Body of pancreas (tissue), 4 donors: ENCODE results near the gene ACKR1. TPM values are rescaled to one million over a fixed set of nuclear protein-coding genes. Genes with fewer than 3 reads are reported as not detected.

ENCODE experiments used
- ATAC-seq: fragments of 150-250 bp; one replicate; pipeline ENCODE4 v1.9.1; 2016
- DNase-seq, 4 donors: peaks; one replicate each; pipeline ENCODE4 v3.0.0-alpha.2; 2019
- H3K27ac ChIP-seq, 4 donors: fragments of 200-600 bp; sonication (generic); 1 replicate in 3 of 4; 2 replicates in 1 of 4; pipeline versions ENCODE4 v1.5.1 to v1.6.1; 2016 to 2019; ENCODE audit warnings: mild to moderate bottlenecking in 1 of 4, mixed read lengths in 1 of 4, moderate library complexity in 1 of 4
- H3K27me3 ChIP-seq, 2 donors: fragments of 200-600 bp; sonication (generic); one replicate each; pipeline ENCODE4 v1.6.0; 2016; ENCODE audit warnings: mild to moderate bottlenecking in 1 of 2
- H3K36me3 ChIP-seq, 2 donors: fragments of 200-600 bp; sonication (generic); replicated peaks in 1 of 2; 2 replicates each; pipeline ENCODE4 v1.5.1; 2016; ENCODE audit warnings: low read depth in 2 of 2; ENCODE audit not compliant: insufficient read depth in 1 of 2
- H3K4me1 ChIP-seq: fragments of 200-600 bp; sonication (generic); one replicate; pipeline ENCODE4 v1.6.0; 2016
- H3K4me3 ChIP-seq, 2 donors: fragments of 200-600 bp; sonication (generic); 1 replicate in 1 of 2; 2 replicates in 1 of 2; pipeline ENCODE4 v1.5.1; 2016 to 2019
- H3K9me3 ChIP-seq, 3 donors: fragments of 200-600 bp; sonication (generic); 1 replicate in 2 of 3; 2 replicates in 1 of 3; pipeline ENCODE4 v1.5.1; 2016
- POLR2A ChIP-seq, 3 donors: fragments of 450-650 bp; IDR thresholded peaks; one replicate each; pipeline ENCODE4 v1.6.1; 2016; ENCODE audit warnings: antibody characterized with exemption in 3 of 3, mild to moderate bottlenecking in 2 of 3
- WGBS, 2 donors: methylation state at CpG; one replicate each; pipeline ENCODE4 v1.1.5; 2017; 5-methylcytosine and 5-hydroxymethylcytosine counted together
- intact Hi-C: fragments of 100-400 bp; cut with DNase I; formaldehyde crosslinking; loops from one replicate; pipeline ENCODE4 v1.15.1; 2023
- total RNA-seq, 2 donors: library from RNA; depleted of rRNA; stranded (reverse); fragments of >200 nt; gene quantifications; one replicate each; pipeline ENCODE4 v1.1.0, GENCODE V29; 2016
- TF ChIP-seq, protein P1 (sequence below), 7 experiments: fragments of 450-650 bp in 4 of 7; fragments of 200-600 bp in 3 of 7; sonication (generic) in 3 of 7; IDR thresholded peaks; one replicate each; pipeline ENCODE4 v1.5.1; 2016 to 2019; ENCODE audit warnings: antibody characterized with exemption in 7 of 7

Gene ACKR1
- total RNA-seq, 2 donors from 2014 or later = 17.5 to 23.6 TPM

DNA sequence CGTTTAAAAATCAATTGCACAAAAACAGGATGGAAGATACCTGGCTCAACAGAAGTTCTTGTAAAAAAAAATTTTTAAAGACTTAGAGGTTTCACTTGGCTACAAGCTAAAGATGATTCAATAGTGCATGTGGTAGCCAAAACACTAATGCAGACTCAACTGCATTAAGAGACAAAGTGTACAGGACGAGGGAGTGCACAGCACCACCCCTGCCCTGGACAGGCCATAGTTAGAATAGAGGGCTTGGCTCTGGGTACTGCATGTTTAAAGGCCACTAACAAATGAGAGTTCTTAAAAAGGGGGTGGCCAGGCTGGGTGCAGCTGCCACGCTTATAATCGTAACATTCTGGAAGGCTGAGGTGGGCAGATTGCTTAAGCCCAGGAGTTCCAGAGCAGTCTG, 7.9 kb downstream of the ACKR1 start:
- Histone ChIP-seq H3K9me3 (no peaks in the 10 kb centered on the region), H3K4me3 (no peak overlapping the region), H3K36me3 (no peaks in the 10 kb centered on the region), H3K27me3 (peaks cover 0 to 12% of the 10 kb centered on the region in 2 donors), H3K4me1 (no peaks in the 10 kb centered on the region), H3K27ac (no peak overlapping the region)
- WGBS, 2 donors = 34 to 54% methylated on average over 4 of the region's 4 CpGs
- DNase-seq (no peak), ATAC-seq (no peak)
- intact Hi-C loops = no loop called here
- TF ChIP-seq, protein P1, sequence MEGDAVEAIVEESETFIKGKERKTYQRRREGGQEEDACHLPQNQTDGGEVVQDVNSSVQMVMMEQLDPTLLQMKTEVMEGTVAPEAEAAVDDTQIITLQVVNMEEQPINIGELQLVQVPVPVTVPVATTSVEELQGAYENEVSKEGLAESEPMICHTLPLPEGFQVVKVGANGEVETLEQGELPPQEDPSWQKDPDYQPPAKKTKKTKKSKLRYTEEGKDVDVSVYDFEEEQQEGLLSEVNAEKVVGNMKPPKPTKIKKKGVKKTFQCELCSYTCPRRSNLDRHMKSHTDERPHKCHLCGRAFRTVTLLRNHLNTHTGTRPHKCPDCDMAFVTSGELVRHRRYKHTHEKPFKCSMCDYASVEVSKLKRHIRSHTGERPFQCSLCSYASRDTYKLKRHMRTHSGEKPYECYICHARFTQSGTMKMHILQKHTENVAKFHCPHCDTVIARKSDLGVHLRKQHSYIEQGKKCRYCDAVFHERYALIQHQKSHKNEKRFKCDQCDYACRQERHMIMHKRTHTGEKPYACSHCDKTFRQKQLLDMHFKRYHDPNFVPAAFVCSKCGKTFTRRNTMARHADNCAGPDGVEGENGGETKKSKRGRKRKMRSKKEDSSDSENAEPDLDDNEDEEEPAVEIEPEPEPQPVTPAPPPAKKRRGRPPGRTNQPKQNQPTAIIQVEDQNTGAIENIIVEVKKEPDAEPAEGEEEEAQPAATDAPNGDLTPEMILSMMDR (IDR thresholded peaks at IDR 0.05) = no peak
- no peak for TF ChIP-seq POLR2A (IDR thresholded peaks at IDR 0.05)

DNA sequence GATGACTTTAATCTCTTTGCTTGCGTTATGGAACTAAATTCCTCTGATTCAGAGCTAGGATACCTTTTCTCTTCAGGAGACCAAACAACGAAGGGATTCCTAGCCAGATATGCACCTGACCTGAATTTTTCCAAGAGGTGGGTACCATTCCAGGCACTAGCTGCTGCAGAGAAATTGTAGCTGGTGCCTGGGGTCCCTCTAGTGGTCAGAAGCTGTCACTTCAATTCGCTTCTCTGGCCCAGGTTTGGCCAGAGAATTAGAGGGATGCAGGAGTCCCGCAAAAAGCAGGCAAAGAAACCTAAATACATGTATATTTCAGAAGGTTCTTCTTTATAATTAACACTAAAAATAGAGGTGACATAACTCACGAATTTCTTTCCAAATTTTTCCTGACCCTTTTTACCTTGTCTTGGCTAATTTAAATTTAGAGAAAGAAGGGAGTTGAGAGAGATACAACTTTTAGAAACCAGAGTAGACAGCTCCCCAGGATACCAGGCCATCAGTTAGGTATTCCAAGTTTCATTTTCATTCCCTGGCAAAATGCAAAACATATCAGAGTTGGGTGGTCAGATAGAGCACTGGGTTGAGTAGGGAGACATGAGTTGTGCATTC, 9.6 kb downstream of the ACKR1 start:
- TF ChIP-seq, protein P1 (IDR thresholded peaks at IDR 0.05) = peak; percentile 61 to 90 (median 67)
- no peak for TF ChIP-seq POLR2A (IDR thresholded peaks at IDR 0.05)
- no peaks in the 10 kb centered on the region for H3K9me3 ChIP-seq
- H3K4me1 ChIP-seq = no peaks in the 10 kb centered on the region
- peaks cover 0 to 12% of the 10 kb centered on the region in 2 donors for H3K27me3 ChIP-seq
- ATAC-seq = no peak
- 4 to 5% methylated on average over 5 of the region's 5 CpGs for WGBS, 2 donors
- peak; percentile 37 to 52 (median 50) for DNase-seq
- no peaks in the 10 kb centered on the region for H3K36me3 ChIP-seq
- H3K4me3 ChIP-seq = no peak overlapping the region
- no peak overlapping the region for H3K27ac ChIP-seq
- intact Hi-C loops = no loop called here

DNA sequence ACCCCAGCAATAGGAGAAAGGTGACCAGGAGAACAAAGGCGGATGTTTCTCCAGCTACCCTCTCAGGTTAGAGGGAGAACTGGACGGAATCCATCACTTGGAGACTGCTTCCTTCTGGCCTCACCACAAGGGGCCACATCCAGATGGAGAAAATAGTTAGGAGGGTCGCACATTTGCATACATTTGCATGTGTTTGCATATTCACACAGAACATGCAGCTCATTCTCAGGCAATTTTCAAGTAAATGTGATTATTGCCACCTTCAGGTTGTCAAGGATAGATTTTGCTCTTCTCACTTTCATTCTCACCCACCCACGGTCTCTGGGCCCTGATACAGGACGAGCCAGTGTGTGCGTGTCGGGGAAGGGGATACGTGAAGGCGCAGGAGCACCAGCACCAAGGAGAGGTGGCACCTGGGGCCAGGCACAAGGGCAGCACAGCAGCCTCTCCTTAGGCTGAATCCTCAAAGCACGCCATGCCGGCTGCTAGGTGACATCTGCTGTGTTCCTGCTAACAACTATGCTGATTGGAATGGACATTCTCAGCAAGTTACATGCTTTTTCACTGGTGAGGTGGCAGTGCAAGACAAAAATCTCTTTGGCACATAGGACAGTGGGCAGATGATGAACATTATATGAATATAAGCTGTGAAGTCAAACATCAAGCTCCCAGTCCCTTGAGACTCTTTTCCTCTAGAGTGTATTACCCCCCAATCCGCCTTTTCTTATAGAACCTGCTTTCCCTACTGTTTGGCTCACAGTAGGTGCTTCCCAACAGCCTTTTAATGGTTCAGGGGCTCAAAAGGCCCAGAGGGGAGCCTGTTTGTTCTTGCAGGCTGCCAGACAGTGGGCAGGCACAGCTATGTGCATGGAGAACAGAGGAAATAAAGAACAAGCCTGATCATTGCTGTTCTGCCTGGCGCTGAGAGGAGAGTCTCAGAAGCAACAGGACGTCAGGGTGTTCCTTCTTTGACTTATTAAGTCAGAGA, 14.3 kb downstream of the ACKR1 start:
- H3K36me3 ChIP-seq = no peaks in the 10 kb centered on the region
- TF ChIP-seq POLR2A (IDR thresholded peaks at IDR 0.05) = no peak
- TF ChIP-seq, protein P1 (IDR thresholded peaks at IDR 0.05) = no peak
- H3K27ac ChIP-seq = no peak overlapping the region
- no peak for ATAC-seq
- no peaks in the 10 kb centered on the region for H3K4me1 ChIP-seq
- 47% methylated on average over 14 of the region's 14 CpGs for WGBS, 2 donors
- H3K27me3 ChIP-seq = no peaks in the 10 kb centered on the region
- no peaks in the 10 kb centered on the region for H3K9me3 ChIP-seq
- intact Hi-C loops = no loop called here
- H3K4me3 ChIP-seq = no peak overlapping the region
- DNase-seq = no peak

DNA sequence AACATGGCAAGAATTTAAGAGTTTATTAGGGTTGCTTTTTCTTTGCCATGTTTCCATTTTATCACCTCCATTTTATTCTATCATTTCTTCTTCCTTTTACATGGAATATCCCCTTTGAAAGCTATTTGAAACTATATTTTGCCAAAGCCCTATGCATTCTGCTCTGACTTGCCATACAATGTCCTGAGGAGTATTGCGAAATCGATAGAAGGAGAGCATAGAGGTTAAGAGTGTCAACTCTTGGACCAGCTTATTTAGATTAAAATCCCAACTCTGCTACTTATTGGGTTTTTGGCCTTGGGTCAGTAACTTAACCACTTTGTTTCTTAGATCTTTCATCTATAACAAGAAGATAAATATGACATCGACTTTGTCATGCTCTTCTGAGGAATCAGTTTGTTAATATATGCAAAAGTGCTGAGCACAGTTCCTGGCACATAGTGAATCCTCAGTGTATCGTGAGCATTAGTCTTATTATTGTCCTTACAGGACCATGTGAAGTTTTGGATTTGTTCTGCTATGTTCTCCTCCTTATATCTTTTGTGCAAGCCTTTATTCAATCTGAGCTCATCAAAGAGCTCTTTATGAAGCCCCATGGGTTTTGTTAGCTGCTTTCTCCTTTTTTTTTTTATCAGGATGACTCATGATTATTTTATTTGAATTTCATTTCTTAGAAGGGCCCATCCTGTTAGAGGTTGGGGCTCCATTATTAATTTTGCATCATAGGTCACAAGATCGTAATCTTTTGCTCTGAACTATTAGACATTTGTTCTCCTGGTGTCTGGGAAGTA, 17.6 kb downstream of the ACKR1 start:
- DNase-seq (no peak), ATAC-seq (no peak)

More for the DNA sequence above, 17.6 kb downstream of the ACKR1 start:
- 75% methylated on average over 5 of the region's 5 CpGs for WGBS, 2 donors
- H3K27ac ChIP-seq = no peak overlapping the region
- intact Hi-C loops = no loop called here
- H3K27me3 ChIP-seq = no peaks in the 10 kb centered on the region
- no peaks in the 10 kb centered on the region for H3K4me1 ChIP-seq
- no peak overlapping the region for H3K4me3 ChIP-seq
- TF ChIP-seq, protein P1 (IDR thresholded peaks at IDR 0.05) = no peak
- no peak for TF ChIP-seq POLR2A (IDR thresholded peaks at IDR 0.05)
- no peaks in the 10 kb centered on the region for H3K36me3 ChIP-seq
- H3K9me3 ChIP-seq = no peaks in the 10 kb centered on the region
